Heart left ventricle (tissue), 16 donors: ENCODE data around the gene PHLDA2. TPM values are rescaled to one million over a fixed set of nuclear protein-coding genes. Genes with fewer than 3 reads are reported as not detected.

Source experiments
- ATAC-seq, 4 donors: fragments of 200-7000 bp; cut with Tn5 transposase; one replicate each; pipeline ENCODE4 v1.9.1; 2020 to 2022; ENCODE audit warnings: moderate library complexity in 4 of 4, mild to moderate bottlenecking in 3 of 4, moderate number of reproducible peaks in 1 of 4
- DNase-seq, 5 donors: peaks; one replicate each; pipeline ENCODE4 v3.0.0-alpha.2; 2020
- H3K27ac ChIP-seq, 12 donors: fragments of 200-600 bp; sonication (generic) in 4 of 12; one replicate each; pipeline versions ENCODE4 v1.5.0 to v1.8.0; 2016 to 2022; ENCODE audit warnings: mild to moderate bottlenecking in 2 of 12
- H3K27me3 ChIP-seq, 9 donors: fragments of 200-600 bp; sonication (generic) in 2 of 9; one replicate each; pipeline versions ENCODE4 v1.5.1 to v1.8.0; 2016 to 2022; ENCODE audit warnings: mild to moderate bottlenecking in 3 of 9
- H3K36me3 ChIP-seq, 9 donors: fragments of 200-600 bp; sonication (generic) in 2 of 9; one replicate each; pipeline versions ENCODE4 v1.5.0 to v1.8.0; 2018 to 2022; ENCODE audit warnings: mild to moderate bottlenecking in 2 of 9
- H3K4me1 ChIP-seq, 12 donors: fragments of 200-600 bp; sonication (generic) in 4 of 12; one replicate each; pipeline versions ENCODE4 v1.5.0 to v1.8.0; 2016 to 2022; ENCODE audit warnings: mild to moderate bottlenecking in 3 of 12
- H3K4me3 ChIP-seq, 12 donors: fragments of 200-600 bp; sonication (generic) in 4 of 12; one replicate each; pipeline versions ENCODE4 v1.5.0 to v1.8.0; 2017 to 2022; ENCODE audit warnings: mild to moderate bottlenecking in 9 of 12, moderate library complexity in 4 of 12
- H3K9me3 ChIP-seq, 12 donors: fragments of 200-600 bp; sonication (generic) in 4 of 12; one replicate each; pipeline versions ENCODE4 v1.5.0 to v1.8.0; 2016 to 2022; ENCODE audit warnings: mild to moderate bottlenecking in 1 of 12
- POLR2A ChIP-seq, 2 donors: fragments of 450-650 bp; IDR thresholded peaks; one replicate each; pipeline ENCODE4 v1.6.1; 2017; ENCODE audit warnings: antibody characterized with exemption in 2 of 2, mild to moderate bottlenecking in 2 of 2, moderate library complexity in 2 of 2
- WGBS, 4 donors: extraction: QIAGEN DNeasy Blood & Tissue Kit in 2 of 4; methylation state at CpG; one replicate each; pipeline versions ENCODE4 v1.1.5 to v1.1.7; 2013 to 2018; 5-methylcytosine and 5-hydroxymethylcytosine counted together
- intact Hi-C, 10 donors: fragments of 100-400 bp; cut with DNase I; formaldehyde crosslinking; loops; one replicate each; pipeline versions ENCODE4 v1.11.1 to v1.14.2; 2022
- polyA plus RNA-seq, 2 donors: library from polyadenylated mRNA; stranded (reverse); fragments of 200-250 nt; gene quantifications; one replicate each; pipeline ENCODE4 v1.2.3, GENCODE V29; 2013
- total RNA-seq, 9 donors: library from RNA; depleted of rRNA in 2 of 9; stranded (reverse); fragments of >200 nt in 2 of 9; fragmentation: NEBNext Ultra II Directional in 3 of 9; extraction: Animal tissue kit (Norgen Biotek cat#: 25700) in 3 of 9; gene quantifications; one replicate each; pipeline versions ENCODE4 v1.1.0 to v1.2.4, GENCODE V29; 2016 to 2023
- TF ChIP-seq, protein P1 (sequence below), 12 donors: fragments of 200-600 bp; sonication (generic) in 4 of 12; IDR thresholded peaks; one replicate each; pipeline versions ENCODE4 v1.5.0 to v1.8.0; 2018 to 2022; ENCODE audit warnings: antibody characterized with exemption in 12 of 12, mild to moderate bottlenecking in 5 of 12
- donor health status: ischemic (EF 13 %, LVEDD 7.1; RV severe dilation, severe dysfunction).
- donor health status: healthy with polysubstance abuse.
- donor health status: DM: no; HTN: yes; CAD: no.
- donor health status: DM: no; HTN: no; CAD: no.
- donor health status: ischemic (EF 25% LVEDD 6.9; RV normal size, moderate dysfunction).
- donor health status: ischemic (EF 25% LVEDD 5.7; RV mildly dilated, moderate dysfunction).
- donor health status: healthy.
- donor health status: DM: yes; HTN: yes; CAD: no.
- donor health status: ischemic (EF 35%, LVEDD 5.7; RV mildly dilated, moderate dysfunction).
- donor health status: nonischemic (EF 11% LVEDD 7.7; RV severe dilation, severe dysfunction).
- donor health status: DM: yes; HTN: yes; CAD: no.
- donor health status: PGD.
- donor health status: ischemic (EF 29% LVEDD 5.4; RV normal size, mild dysfunction).
- donor health status: nonischemic (EF 23%, LVEDD 6.1; RV moderate dilation, normal function).

Gene PHLDA2
- total and polyA plus RNA-seq, 11 donors, result 0.40 to 9.2 (median 1.0) TPM; not detected in 2

DNA sequence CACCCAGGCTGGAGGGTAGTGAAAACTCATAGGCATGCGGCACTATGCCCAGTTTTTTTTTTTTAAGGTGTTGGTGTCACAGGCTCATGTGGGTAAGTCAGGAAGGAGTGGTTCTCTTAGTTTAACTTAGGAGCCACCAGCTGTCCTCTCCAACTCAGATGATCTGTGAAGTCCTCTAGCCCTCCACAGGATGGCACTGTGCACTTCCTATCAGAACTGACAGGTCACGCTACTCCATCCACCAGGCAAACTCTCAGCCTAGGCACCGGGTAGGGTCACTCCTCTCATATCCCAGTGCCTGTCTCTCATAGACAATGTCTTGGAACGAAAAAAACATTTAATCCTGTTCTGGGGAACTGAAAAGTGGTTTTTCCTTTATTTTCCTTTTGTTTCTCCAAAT, 46.4 kb upstream of the PHLDA2 start:
- peak; percentile 60 to 87 (median 78) for ATAC-seq
- H3K4me1 ChIP-seq, result peaks cover 0 to 28% (median 10%) of the 10 kb centered on the region in 12 donors
- 64 to 71% (median 68%) methylated on average over 4 of the region's 4 CpGs for WGBS, 4 donors
- intact Hi-C loops, result loop anchor here in 4 of 10 donors (5.0 to 10.0 kb wide), 3 partner anchors 47 to 117 kb away; no protein-coding TSS in a partner anchor
- peaks cover 0 to 97% (median 90%) of the 10 kb centered on the region in 9 donors for H3K36me3 ChIP-seq
- no peak overlapping the region for H3K27ac ChIP-seq
- peak in 1 of 5 donors; percentile 22 for DNase-seq
- H3K27me3 ChIP-seq, result no peaks in the 10 kb centered on the region
- H3K4me3 ChIP-seq, result no peak overlapping the region
- no peaks in the 10 kb centered on the region for H3K9me3 ChIP-seq
- TF ChIP-seq, protein P1, sequence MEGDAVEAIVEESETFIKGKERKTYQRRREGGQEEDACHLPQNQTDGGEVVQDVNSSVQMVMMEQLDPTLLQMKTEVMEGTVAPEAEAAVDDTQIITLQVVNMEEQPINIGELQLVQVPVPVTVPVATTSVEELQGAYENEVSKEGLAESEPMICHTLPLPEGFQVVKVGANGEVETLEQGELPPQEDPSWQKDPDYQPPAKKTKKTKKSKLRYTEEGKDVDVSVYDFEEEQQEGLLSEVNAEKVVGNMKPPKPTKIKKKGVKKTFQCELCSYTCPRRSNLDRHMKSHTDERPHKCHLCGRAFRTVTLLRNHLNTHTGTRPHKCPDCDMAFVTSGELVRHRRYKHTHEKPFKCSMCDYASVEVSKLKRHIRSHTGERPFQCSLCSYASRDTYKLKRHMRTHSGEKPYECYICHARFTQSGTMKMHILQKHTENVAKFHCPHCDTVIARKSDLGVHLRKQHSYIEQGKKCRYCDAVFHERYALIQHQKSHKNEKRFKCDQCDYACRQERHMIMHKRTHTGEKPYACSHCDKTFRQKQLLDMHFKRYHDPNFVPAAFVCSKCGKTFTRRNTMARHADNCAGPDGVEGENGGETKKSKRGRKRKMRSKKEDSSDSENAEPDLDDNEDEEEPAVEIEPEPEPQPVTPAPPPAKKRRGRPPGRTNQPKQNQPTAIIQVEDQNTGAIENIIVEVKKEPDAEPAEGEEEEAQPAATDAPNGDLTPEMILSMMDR (IDR thresholded peaks at IDR 0.05), result peak in 11 of 12 donors; percentile 24 to 54 (median 42)
- TF ChIP-seq POLR2A (IDR thresholded peaks at IDR 0.05), result no peak

DNA sequence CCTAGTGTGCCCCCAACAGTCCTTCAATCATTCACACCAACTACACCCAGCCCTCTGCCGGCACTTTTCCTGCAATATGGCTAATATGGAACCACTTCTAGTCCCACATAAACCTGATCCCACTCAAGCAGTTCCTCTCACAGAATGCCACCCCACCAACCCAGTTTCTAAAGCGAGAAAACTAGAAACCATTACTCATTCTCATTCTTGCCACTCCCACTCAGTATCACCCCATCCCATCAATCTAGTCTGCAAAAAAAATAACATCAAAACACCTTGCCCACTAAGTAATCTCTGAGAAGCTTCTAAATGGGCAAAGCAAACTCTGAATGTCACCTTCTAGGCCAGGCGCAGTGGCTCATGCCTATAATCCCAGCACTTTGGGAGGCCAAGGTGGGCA, 45.1 kb upstream of the PHLDA2 start:
- Histone ChIP-seq H3K4me3 (no peak overlapping the region), H3K27ac (no peak overlapping the region), H3K27me3 (no peaks in the 10 kb centered on the region), H3K36me3 (peaks cover 2 to 100% (median 100%) of the 10 kb centered on the region in 9 donors), H3K4me1 (peaks cover 0 to 28% (median 10%) of the 10 kb centered on the region in 12 donors), H3K9me3 (no peaks in the 10 kb centered on the region)
- DNase-seq (no peak), ATAC-seq (no peak)
- intact Hi-C loops, result loop anchor here in 1 of 10 donors (10.0 kb wide), 1 partner anchor 51 kb away; no protein-coding TSS in a partner anchor
- 96 to 100% (median 98%) methylated on average over 3 of the region's 3 CpGs for WGBS, 4 donors
- TF ChIP-seq, protein P1 (IDR thresholded peaks at IDR 0.05), result no peak
- TF ChIP-seq POLR2A (IDR thresholded peaks at IDR 0.05), result no peak

DNA sequence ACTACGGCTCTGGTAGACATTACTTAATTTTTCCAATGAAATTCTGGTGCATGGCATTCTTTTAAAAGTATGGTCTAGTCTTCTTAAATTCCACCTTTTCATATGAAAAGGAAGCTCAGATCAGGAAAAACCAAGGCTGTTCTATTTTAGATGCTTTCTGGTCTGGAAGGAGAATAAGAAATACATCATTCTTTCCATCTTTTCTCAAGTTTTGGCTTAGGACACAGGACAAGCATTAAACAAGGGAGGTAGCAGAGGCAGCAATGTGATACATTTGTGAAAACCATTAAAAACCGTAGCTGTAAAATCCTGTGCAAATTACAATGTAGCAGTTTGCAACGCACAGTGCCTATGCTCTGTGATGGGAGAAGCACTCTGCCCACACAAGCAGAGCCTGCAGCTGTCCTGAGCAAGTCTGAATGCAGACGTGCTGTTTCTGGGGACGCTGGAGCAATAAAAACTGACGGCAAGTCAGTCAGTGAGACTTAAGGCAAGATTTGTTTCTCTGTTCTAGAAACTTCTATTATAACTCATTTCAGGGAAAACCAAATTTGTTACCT, 39.2 kb upstream of the PHLDA2 start:
- H3K9me3 ChIP-seq, result no peaks in the 10 kb centered on the region
- H3K27ac ChIP-seq, result no peak overlapping the region
- WGBS, 4 donors, result 68 to 84% (median 78%) methylated on average over 6 of the region's 6 CpGs
- peaks cover 0 to 4% (median 0%) of the 10 kb centered on the region in 12 donors for H3K4me1 ChIP-seq
- DNase-seq (no peak), ATAC-seq (no peak)
- peaks cover 2 to 100% (median 100%) of the 10 kb centered on the region in 9 donors for H3K36me3 ChIP-seq
- TF ChIP-seq, protein P1 (IDR thresholded peaks at IDR 0.05), result no peak
- TF ChIP-seq POLR2A (IDR thresholded peaks at IDR 0.05), result no peak
- H3K4me3 ChIP-seq, result no peak overlapping the region
- intact Hi-C loops, result no loop called here
- no peaks in the 10 kb centered on the region for H3K27me3 ChIP-seq

DNA sequence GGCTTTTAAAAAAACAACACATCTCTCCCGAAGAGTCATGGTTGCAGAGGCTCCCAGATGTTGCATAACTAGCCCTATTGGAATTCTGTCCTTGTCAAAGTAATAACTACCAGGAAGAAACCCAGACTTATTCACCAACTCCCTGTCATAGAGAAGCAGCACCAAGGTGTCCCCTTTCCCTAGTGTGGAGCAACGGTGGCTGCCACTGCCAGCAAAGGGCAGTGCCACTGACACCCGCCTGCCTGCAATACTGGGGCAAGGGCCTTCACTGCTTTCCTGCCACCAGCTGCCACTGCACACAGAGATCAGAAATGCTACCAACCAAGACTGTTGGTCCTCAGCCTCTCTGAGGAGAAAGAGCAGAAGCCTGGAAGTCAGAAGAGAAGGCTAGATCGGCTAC, 35.6 kb upstream of the PHLDA2 start:
- peaks cover 0 to 9% (median 0%) of the 10 kb centered on the region in 12 donors for H3K4me1 ChIP-seq
- H3K36me3 ChIP-seq, result peaks cover 0 to 98% (median 85%) of the 10 kb centered on the region in 9 donors
- TF ChIP-seq POLR2A (IDR thresholded peaks at IDR 0.05), result no peak
- TF ChIP-seq, protein P1 (IDR thresholded peaks at IDR 0.05), result no peak
- intact Hi-C loops, result no loop called here
- H3K27me3 ChIP-seq, result no peaks in the 10 kb centered on the region
- H3K9me3 ChIP-seq, result no peaks in the 10 kb centered on the region
- no peak overlapping the region for H3K27ac ChIP-seq
- no peak overlapping the region for H3K4me3 ChIP-seq
- ATAC-seq, result no peak
- DNase-seq, result no peak
- WGBS, 4 donors, result 79 to 88% (median 85%) methylated on average over 4 of the region's 4 CpGs
